ENCODE measurements around the gene PLPPR1.

DNA sequence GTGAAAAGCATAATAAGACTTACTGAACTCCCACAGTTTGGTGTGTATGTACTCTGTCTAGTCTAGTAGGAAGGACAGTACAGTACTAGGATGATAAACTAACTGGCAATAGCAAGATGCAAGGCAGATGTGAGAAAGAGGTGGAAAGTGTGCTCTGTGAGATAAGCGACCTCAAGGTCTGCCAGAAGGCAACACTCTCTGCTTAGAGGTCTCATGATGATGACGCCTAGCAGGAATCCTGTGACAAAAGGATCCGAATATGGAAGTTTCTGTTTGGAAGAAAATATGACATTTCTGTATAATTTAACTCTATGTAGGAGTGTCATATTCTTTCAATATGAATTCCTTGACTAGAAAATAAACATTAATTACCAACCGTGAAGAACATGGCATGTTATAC is 112.2 kb downstream of the PLPPR1 start:
- TF ChIP-seq POLR2A (IDR thresholded peaks at IDR 0.05; ENCODE audit: low read depth, low read length) (no peak), POLR2AphosphoS5 (IDR thresholded peaks at IDR 0.05; ENCODE audit: low read depth, low read length) (no peak), TAF1 (IDR thresholded peaks at IDR 0.05; ENCODE audit: borderline replicate concordance, low read depth, low read length) (no peak)
